Mesenchymal stem cell (in vitro differentiated cells and primary cell): ENCODE measurements around the gene C1orf116.

Source experiments
- DNase-seq: peaks from one replicate; pipeline ENCODE4 v3.0.0-alpha.2; 2013
- H2AFZ ChIP-seq: one replicate; pipeline ENCODE4 v1.6.1; 2013; ENCODE audit warnings: low read depth, mild to moderate bottlenecking, control low read depth, inconsistent platforms, low read length, moderate library complexity
- H2AK5ac ChIP-seq: 2 replicates; pipeline ENCODE4 v1.6.1; 2013; ENCODE audit warnings: low read length, moderate library complexity, mild to moderate bottlenecking, inconsistent platforms; ENCODE audit not compliant: severe bottlenecking
- H2BK120ac ChIP-seq: one replicate; pipeline ENCODE4 v1.6.1; 2013; ENCODE audit warnings: low read depth, mild to moderate bottlenecking, inconsistent platforms, low read length, moderate library complexity
- H2BK12ac ChIP-seq, 2 experiments: one replicate each; pipeline ENCODE4 v1.6.1; 2013; ENCODE audit warnings: inconsistent platforms in 2 of 2, low read length in 2 of 2, mild to moderate bottlenecking in 2 of 2, moderate library complexity in 2 of 2, control low read depth in 1 of 2
- H2BK15ac ChIP-seq: one replicate; pipeline ENCODE4 v1.6.1; 2013; ENCODE audit warnings: mild to moderate bottlenecking, low read depth, inconsistent platforms; ENCODE audit not compliant: poor library complexity, severe bottlenecking
- H2BK5ac ChIP-seq: 2 replicates; pipeline ENCODE4 v1.6.1; 2013; ENCODE audit warnings: low read depth, mild to moderate bottlenecking, low read length, control low read depth, inconsistent platforms; ENCODE audit not compliant: poor library complexity, severe bottlenecking
- H3K14ac ChIP-seq, 2 experiments: one replicate each; pipeline ENCODE4 v1.6.1; 2013; ENCODE audit warnings: inconsistent platforms in 2 of 2, low read length in 2 of 2, control low read depth in 1 of 2, mild to moderate bottlenecking in 1 of 2, moderate library complexity in 1 of 2
- H3K18ac ChIP-seq, 2 experiments: one replicate each; pipeline ENCODE4 v1.6.1; 2013; ENCODE audit warnings: inconsistent platforms in 2 of 2, low read length in 2 of 2, control low read depth in 1 of 2, low read depth in 1 of 2, mild to moderate bottlenecking in 1 of 2
- H3K23ac ChIP-seq, 2 experiments: one replicate each; pipeline ENCODE4 v1.6.1; 2013; ENCODE audit warnings: inconsistent platforms in 2 of 2, low read length in 2 of 2, mild to moderate bottlenecking in 2 of 2, moderate library complexity in 2 of 2, control low read depth in 1 of 2
- H3K27ac ChIP-seq: 2 replicates; pipeline ENCODE4 v1.5.1; 2013; ENCODE audit warnings: mild to moderate bottlenecking, moderate library complexity, low read length, control low read depth, inconsistent platforms; ENCODE audit not compliant: poor library complexity, severe bottlenecking
- H3K27me3 ChIP-seq, 2 experiments: 2 replicates each; pipeline versions ENCODE4 v1.6.1 to v1.7.0; 2013; ENCODE audit warnings: low read length in 2 of 2, mild to moderate bottlenecking in 2 of 2, moderate library complexity in 2 of 2, control low read depth in 1 of 2, inconsistent platforms in 1 of 2; ENCODE audit not compliant: control insufficient read depth in 1 of 2, insufficient read depth in 1 of 2
- H3K36me3 ChIP-seq, 2 experiments: 2 replicates each; pipeline versions ENCODE4 v1.6.1 to v1.7.0; 2013; ENCODE audit warnings: low read length in 2 of 2, control low read depth in 1 of 2, inconsistent platforms in 1 of 2, low read depth in 1 of 2, mild to moderate bottlenecking in 1 of 2; ENCODE audit not compliant: insufficient read depth in 2 of 2, control insufficient read depth in 1 of 2
- H3K4ac ChIP-seq, 2 experiments: one replicate each; pipeline ENCODE4 v1.6.1; 2013; ENCODE audit warnings: inconsistent platforms in 2 of 2, low read length in 2 of 2, mild to moderate bottlenecking in 2 of 2, moderate library complexity in 2 of 2, control low read depth in 1 of 2, low read depth in 1 of 2
- H3K4me1 ChIP-seq: 2 replicates; pipeline ENCODE4 v1.6.1; 2013; ENCODE audit warnings: low read depth, low read length, control low read depth; ENCODE audit not compliant: control insufficient read depth, insufficient read depth
- H3K4me2 ChIP-seq: 2 replicates; pipeline ENCODE4 v1.6.1; 2013; ENCODE audit warnings: low read length, mild to moderate bottlenecking, inconsistent platforms; ENCODE audit not compliant: poor library complexity, severe bottlenecking
- H3K4me3 ChIP-seq, 2 experiments: 2 replicates each; pipeline versions ENCODE4 v1.5.1 to v1.7.0; 2013; ENCODE audit warnings: low read length in 2 of 2, mild to moderate bottlenecking in 2 of 2, control low read depth in 1 of 2, low read depth in 1 of 2; ENCODE audit not compliant: insufficient read depth in 1 of 2
- H3K79me1 ChIP-seq: replicated peaks from 2 replicates; pipeline ENCODE4 v1.6.1; 2013; ENCODE audit warnings: mild to moderate bottlenecking, control low read depth, low read length, inconsistent platforms; ENCODE audit not compliant: poor library complexity, severe bottlenecking
- H3K9ac ChIP-seq: 2 replicates; pipeline ENCODE4 v1.7.0; 2013; ENCODE audit warnings: mild to moderate bottlenecking, low read length, moderate library complexity
- H3K9me3 ChIP-seq: 2 replicates; pipeline ENCODE4 v1.7.0; 2013; ENCODE audit warnings: mild to moderate bottlenecking, low read length; ENCODE audit not compliant: control insufficient read depth
- H4K8ac ChIP-seq: one replicate; pipeline ENCODE4 v1.6.1; 2013; ENCODE audit warnings: inconsistent platforms, mild to moderate bottlenecking, low read length, moderate library complexity
- H4K91ac ChIP-seq: one replicate; pipeline ENCODE4 v1.6.1; 2013; ENCODE audit warnings: mild to moderate bottlenecking, low read length, inconsistent platforms
- WGBS: methylation state at CpG from one replicate; pipeline ENCODE4 v1.1.7; 2013; ENCODE audit warnings: mixed read lengths; 5-methylcytosine and 5-hydroxymethylcytosine counted together

Gene C1orf116

GRCh38 chr1:207006083-207006482 lies 26.5 kb downstream of the C1orf116 start:
- H4K91ac ChIP-seq: no peak overlapping the region
- peaks cover 10% of the 10 kb centered on the region for H3K4me1 ChIP-seq
- H3K4ac ChIP-seq: no peak overlapping the region
- H2BK12ac ChIP-seq: no peak overlapping the region
- no peak overlapping the region for H3K18ac ChIP-seq
- H2BK120ac ChIP-seq: no peak overlapping the region
- no peak overlapping the region for H4K8ac ChIP-seq
- DNase-seq: no peak
- H3K4me3 ChIP-seq: no peak overlapping the region
- no peaks in the 10 kb centered on the region for H3K9me3 ChIP-seq
- H3K79me1 ChIP-seq: no peaks in the 10 kb centered on the region
- H3K14ac ChIP-seq: no peak overlapping the region
- no peak overlapping the region for H3K27ac ChIP-seq
- H3K4me2 ChIP-seq: no peak overlapping the region
- no peak overlapping the region for H3K9ac ChIP-seq
- no peak overlapping the region for H2AFZ ChIP-seq
- H3K36me3 ChIP-seq: no peaks in the 10 kb centered on the region
- peaks cover 0 to 14% of the 10 kb centered on the region in 2 experiments for H3K27me3 ChIP-seq
- no peak overlapping the region for H2AK5ac ChIP-seq
- no peak overlapping the region for H2BK15ac ChIP-seq
- H2BK5ac ChIP-seq: no peak overlapping the region
- H3K23ac ChIP-seq: no peak overlapping the region
- 100% methylated on average over 2 of the region's 3 CpGs for WGBS

DNA sequence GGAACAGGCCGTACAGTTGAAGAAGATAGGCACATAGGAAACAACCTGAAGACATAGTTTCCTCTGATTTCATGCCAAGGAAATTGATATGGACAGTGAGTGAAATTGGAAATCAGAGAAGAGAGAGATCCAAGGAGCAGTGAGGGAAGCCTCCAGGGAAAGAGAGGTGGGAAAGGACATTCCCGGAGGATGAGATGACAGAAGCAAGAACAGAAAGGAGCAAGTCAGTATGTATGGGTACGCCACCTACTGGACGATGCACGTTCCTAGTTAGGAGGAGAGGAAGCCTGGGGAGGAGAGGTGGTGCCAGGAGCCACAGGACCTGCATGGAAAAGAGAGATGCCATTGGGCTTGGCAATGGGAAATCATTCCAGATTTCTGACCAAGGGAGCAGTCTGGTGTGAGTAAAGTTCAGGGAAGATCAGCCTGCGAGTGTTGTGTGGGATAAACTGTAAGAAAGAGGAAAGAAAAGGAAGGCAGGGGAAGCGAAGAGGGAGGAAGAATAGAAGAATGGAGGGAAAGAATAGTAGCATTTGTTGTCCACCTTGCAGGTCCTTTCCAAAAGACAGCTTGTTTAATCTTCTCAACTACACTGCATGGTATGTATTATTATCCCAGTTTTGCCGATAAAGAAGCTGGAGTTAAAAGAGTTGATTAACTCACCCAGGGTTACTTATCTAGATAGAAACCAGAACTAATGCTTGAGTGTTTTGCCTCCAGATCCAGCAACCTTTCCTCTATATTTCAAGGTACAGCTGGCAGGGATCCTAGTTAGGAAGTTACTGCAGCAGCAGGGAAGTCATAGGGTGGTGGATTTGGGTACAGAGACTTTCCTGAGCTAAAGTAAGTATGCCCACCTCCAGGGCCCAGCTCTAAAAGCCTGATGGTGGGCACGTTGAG lies 27.4 kb downstream of the C1orf116 start:
- H2BK12ac ChIP-seq: no peak overlapping the region
- H3K9ac ChIP-seq: no peak overlapping the region
- H2AK5ac ChIP-seq: peak overlapping the region; percentile 58
- H2BK120ac ChIP-seq: no peak overlapping the region
- H3K36me3 ChIP-seq: no peaks in the 10 kb centered on the region
- H3K27me3 ChIP-seq: peaks cover 0 to 12% of the 10 kb centered on the region in 2 experiments
- DNase-seq: peak; percentile 75
- H3K27ac ChIP-seq: no peak overlapping the region
- H3K4me3 ChIP-seq: no peak overlapping the region
- no peaks in the 10 kb centered on the region for H3K9me3 ChIP-seq
- no peaks in the 10 kb centered on the region for H3K79me1 ChIP-seq
- peaks cover 10% of the 10 kb centered on the region for H3K4me1 ChIP-seq
- H3K14ac ChIP-seq: no peak overlapping the region
- H2BK5ac ChIP-seq: no peak overlapping the region
- H2AFZ ChIP-seq: no peak overlapping the region
- H3K4me2 ChIP-seq: no peak overlapping the region
- H3K18ac ChIP-seq: no peak overlapping the region
- H3K23ac ChIP-seq: no peak overlapping the region
- no peak overlapping the region for H4K91ac ChIP-seq
- WGBS: 27% methylated on average over 7 of the region's 9 CpGs
- no peak overlapping the region for H2BK15ac ChIP-seq
- no peak overlapping the region for H4K8ac ChIP-seq
- no peak overlapping the region for H3K4ac ChIP-seq

- Histone ChIP-seq H2BK12ac (no peak overlapping the region), H2BK5ac (no peak overlapping the region), H3K4ac (no peak overlapping the region), H3K4me1 (peaks cover 7% of the 10 kb centered on the region), H3K27ac (no peak overlapping the region), H3K27me3 (peaks cover 0 to 8% of the 10 kb centered on the region in 2 experiments), H3K36me3 (no peaks in the 10 kb centered on the region), H3K23ac (no peak overlapping the region), H2AK5ac (no peak overlapping the region), H2AFZ (no peak overlapping the region), H3K4me3 (no peak overlapping the region), H3K14ac (no peak overlapping the region), H4K91ac (no peak overlapping the region), H2BK15ac (no peak overlapping the region), H3K79me1 (no peaks in the 10 kb centered on the region), H3K4me2 (no peak overlapping the region), H3K9ac (no peak overlapping the region), H3K18ac (no peak overlapping the region), H2BK120ac (no peak overlapping the region), H4K8ac (no peak overlapping the region), H3K9me3 (no peaks in the 10 kb centered on the region)
- DNase-seq: no peak
- 86% methylated on average over 4 of the region's 4 CpGs for WGBS
These were observed 29.3 kb downstream of the C1orf116 start for GRCh38 chr1:207003210-207003609.

DNA sequence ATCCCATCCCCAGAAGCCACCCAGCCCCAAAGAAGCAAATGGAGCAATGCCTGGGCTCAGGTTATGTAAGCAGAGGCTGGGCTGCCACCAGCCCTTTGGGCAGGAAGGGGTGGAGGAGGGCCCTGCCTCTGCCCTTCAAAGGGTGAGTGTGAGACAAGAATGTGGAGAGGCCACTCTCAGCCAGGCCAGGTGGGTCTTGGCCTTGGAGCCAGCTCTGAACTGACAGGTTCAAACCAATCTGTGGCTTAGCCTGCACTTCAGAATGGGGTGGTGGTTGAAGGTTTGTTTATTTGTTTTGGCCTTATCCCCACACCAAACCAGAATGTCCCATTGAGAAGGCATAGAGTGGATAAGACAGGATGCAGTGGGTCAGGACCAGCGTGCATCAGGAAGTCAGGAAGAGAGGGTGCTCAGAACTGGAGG lies 29.8 kb downstream of the C1orf116 start:
- Histone ChIP-seq H2BK5ac (no peak overlapping the region), H2BK15ac (no peak overlapping the region), H3K9ac (no peak overlapping the region), H3K27me3 (peaks cover 0 to 8% of the 10 kb centered on the region in 2 experiments), H4K91ac (no peak overlapping the region), H2BK12ac (no peak overlapping the region), H3K18ac (no peak overlapping the region), H3K4ac (no peak overlapping the region), H3K36me3 (no peaks in the 10 kb centered on the region), H3K14ac (no peak overlapping the region), H3K27ac (no peak overlapping the region), H2AK5ac (no peak overlapping the region), H3K4me2 (no peak overlapping the region), H2AFZ (no peak overlapping the region), H2BK120ac (no peak overlapping the region), H3K4me3 (no peak overlapping the region), H3K9me3 (no peaks in the 10 kb centered on the region), H4K8ac (no peak overlapping the region), H3K23ac (no peak overlapping the region), H3K4me1 (peaks cover 7% of the 10 kb centered on the region), H3K79me1 (no peaks in the 10 kb centered on the region)
- WGBS: 60% methylated on average over 1 of the region's 1 CpG
- no peak for DNase-seq
